Activated CD8-positive, alpha-beta memory T cell treated with anti-CD3 and anti-CD28 coated beads for 1 hour (primary cell): ENCODE data around the gene OIT3.
"Not testable (repeated sequence)": the region's sequence is repeated elsewhere in the genome, so short reads cannot be mapped to it uniquely, and the experiment has no call there.

Source experiments
- DNase-seq, 2 donors: peaks; one replicate each; pipeline ENCODE4 v3.0.0-alpha.2; 2020; ENCODE audit warnings: low read depth in 1 of 2; ENCODE audit errors: extremely low read depth in 1 of 2

Gene OIT3

DNA sequence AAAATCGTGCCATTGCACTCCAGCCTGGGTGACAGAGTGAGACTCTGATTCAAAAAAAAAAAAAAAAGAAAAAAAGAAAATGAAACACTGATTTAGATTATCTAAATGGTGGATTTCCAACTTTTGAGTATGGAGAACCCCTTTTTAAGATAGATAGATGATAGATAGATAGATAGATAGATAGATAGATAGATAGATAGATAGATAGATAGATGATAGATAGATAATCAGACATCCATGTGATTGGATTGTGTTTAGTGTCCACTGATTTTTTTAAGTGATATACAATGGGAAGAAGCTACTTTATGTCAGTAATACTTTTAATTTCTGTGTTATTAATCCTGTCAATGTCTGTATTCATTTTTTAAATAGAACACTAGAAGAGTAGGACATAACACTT, 6.0 kb downstream of the OIT3 start:
- no peak for DNase-seq

DNA sequence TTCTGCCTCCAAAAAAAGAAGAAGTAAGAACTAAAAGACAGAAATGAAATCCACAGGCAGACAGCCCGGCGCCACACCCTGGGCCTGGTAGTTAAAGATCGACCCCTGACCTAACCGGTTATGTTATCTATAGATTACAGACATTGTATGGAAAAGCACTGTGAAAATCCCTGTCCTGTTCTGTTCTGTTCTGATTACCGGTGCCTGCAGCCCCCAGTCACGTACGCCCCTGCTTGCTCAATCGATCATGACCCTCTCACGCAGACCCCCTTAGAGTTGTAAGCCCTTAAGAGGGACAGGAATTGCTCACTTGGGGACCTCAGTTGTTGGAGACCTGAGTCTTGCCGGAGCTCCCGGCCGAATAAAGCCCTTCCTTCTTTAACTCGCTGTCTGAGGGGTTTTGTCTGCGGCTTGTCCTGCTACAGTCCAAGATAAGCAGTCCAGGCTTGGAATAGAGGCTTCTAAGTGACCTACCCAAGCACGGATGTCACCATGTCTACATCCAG, 10.5 kb downstream of the OIT3 start:
- not testable (repeated sequence) for DNase-seq

DNA sequence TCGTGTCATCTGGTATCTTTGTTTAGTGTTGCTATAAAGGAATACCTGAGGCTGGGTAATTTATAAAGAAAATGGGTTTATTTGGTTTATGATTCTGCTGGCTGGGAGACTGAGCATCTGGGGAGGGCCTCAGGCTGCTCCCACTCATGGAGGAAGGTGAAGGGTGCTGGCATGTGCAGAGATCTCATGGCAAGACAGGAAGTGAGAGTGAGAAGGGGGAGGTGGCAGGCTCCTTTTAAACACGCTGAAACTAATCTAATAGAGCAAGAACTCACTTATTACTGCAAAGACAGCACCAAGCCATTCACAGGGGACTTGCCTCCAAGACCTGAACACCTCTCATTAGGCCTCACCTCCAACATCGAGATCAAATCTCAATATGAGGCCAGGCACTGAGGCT, 11.3 kb downstream of the OIT3 start:
- DNase-seq, result no peak

DNA sequence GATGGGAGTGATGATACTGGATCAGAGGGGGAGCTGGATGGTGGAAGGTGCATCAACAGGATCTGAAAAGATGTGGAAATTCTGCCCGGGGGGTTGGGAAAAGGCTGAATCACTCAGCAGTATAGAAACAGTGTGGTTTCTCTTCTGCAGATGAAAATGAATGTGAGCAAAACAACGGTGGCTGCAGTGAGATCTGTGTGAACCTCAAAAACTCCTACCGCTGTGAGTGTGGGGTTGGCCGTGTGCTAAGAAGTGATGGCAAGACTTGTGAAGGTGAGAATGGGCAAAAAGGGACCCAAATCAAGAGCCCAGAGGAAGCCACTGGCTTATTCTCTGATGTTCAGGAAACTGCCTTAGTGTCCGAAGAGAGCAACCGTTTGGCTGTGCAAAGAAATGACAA, 12.9 kb downstream of the OIT3 start:
- no peak for DNase-seq

DNA sequence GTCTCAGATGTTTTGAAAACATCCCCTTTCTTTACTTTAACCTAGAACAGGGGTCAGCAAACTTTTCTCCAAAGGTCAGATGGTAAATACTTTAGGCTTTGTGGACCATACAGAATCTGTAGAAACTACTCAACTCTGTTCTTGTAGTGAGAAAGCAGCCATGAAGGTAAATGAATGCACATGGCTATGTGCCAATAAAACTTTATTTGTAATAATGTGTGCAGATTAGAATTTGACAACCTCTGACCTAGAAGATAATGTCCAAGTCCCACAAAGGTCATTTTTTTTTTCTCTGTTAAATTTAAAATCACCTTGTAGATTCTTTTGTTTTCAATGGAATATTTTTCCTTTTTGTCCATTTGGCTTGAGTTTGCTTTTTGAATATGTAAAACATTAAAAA, 17.2 kb downstream of the OIT3 start:
- no peak for DNase-seq

DNA sequence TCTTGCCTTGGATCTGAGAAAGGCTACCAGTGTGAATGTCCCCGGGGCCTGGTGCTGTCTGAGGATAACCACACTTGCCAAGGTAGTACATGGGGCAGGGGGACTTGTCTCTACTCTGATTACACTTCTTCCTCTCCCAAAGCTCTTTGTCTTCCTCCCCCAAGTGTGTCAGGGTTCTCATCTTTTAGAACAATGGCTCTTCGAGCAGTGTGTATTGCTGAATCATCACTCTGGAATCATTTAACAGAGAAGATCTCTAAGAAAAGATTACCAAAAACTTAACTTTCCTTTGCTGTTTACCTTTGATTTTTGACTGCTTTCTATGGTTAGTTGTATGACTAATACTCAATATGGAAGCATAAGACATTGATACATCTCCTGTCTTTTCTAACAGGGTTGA, 18.2 kb downstream of the OIT3 start:
- no peak for DNase-seq

DNA sequence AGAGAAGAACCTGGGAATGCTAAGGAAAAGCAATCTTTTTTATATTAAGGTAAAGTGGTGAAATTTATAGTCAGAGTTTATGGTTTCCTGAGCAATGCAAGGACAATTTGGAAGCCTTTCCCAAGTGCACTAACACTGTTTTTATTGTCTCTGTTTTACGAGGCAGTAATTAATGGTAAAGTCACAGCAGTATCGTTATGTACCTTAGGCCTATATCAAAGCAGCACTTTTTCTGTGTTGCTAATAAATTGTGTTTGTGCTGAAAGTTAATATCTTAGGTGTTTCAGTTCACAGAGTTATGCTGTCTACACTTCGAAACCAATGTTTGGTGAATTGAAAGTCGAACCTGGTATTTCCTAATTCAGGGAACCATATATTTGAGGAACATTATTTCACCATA, 19.2 kb downstream of the OIT3 start:
- no peak for DNase-seq

DNA sequence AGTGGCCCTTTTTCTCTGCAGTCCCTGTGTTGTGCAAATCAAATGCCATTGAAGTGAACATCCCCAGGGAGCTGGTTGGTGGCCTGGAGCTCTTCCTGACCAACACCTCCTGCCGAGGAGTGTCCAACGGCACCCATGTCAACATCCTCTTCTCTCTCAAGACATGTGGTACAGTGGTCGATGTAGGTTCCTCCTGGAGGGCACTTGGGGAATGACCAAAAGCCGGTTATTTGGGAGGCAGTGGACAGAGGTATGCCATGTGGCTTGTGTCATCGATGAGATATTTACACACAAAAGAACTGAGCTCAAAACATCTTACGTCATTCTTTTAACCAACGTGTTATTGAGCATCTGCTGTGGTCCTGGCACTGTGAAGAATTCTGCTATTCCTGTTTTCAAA, 19.7 kb downstream of the OIT3 start:
- DNase-seq, result no peak

DNA sequence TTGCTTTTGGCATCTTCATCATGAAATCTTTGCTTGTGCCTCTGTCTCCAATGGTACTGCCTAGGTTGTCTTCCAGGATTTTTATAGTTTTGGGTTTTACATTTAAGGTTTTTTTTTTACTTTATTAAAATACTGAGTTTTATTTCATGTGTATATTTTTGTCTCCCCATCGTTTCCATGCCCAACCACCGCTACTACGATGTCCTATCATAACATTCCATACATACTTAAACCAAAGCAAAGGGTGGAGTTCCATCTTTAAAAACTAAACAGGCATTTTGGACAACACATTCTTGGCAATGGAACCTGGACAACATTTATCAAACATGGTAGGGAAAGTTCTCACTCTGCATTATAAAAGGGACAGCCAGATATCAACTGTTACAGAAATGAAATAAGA, 23.7 kb downstream of the OIT3 start:
- not testable (repeated sequence) for DNase-seq

DNA sequence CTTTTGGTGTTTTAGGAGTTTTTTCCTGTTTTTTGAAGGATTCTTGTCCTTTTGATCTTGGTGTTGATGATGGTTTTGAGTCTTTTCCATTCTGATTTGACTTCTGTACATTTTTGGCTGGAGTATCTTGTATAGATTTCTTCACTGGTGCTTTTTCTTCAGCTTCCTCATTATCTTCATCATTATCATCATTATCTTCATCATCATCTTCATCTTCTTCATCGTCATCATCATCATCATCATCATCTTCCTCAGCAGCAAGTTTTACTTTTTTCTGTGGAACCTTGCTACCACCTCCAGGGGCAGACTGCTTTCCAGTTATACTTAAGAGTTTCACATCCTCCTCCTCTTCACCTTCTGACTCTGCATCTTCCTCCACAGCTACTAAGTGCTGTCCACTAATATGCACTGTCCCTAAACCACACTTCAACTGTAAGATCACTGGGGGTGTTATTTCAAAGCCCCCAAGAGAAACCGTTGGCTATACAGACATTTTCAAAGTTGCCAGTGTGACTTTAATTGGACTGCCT, 24.3 kb downstream of the OIT3 start:
- not testable (repeated sequence) for DNase-seq

DNA sequence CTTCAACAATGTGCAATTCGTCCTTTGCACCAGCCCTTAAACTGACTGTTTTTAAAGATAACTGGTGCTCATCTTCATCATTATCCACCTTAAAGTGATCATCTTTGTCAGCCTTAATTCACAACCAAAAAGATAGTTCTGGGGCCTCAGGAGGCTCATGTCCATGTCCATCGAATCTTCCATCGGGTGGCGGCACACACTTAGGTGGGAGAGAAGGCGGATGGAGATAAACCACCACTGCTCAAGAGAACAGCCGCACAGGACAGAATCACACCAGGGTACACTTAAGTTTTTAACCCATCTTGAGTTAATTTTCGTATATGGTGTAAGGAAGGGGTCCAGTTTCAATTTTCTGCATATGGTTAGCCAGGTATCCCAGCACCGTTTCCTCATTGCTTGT, 24.8 kb downstream of the OIT3 start:
- no peak for DNase-seq

DNA sequence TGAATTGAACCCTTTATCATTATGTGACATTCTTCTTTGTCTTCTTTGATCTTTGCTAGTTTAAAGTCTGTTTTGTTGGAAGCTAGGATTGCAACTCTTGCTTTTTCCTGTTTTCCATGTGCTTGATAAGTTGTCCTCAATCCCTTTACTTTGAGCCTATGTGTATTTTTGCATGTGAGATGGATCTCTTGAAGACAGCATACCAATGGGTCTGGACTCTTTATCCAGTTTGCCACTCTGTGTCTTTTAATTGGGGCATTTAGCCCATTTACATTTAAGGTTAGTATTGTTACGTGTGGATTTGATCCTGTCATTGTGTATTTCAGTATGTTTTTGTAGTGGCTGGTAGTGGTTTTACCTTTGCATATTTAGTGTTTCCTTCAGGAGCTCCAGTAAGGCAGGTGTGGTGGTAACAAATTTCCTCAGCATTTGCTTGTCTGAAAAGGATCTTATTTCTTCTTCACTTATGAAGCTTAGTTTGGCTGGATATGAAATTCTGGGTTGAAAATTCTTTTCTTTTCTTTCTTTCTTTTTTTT, 27.7 kb downstream of the OIT3 start:
- not testable (repeated sequence) for DNase-seq

DNA sequence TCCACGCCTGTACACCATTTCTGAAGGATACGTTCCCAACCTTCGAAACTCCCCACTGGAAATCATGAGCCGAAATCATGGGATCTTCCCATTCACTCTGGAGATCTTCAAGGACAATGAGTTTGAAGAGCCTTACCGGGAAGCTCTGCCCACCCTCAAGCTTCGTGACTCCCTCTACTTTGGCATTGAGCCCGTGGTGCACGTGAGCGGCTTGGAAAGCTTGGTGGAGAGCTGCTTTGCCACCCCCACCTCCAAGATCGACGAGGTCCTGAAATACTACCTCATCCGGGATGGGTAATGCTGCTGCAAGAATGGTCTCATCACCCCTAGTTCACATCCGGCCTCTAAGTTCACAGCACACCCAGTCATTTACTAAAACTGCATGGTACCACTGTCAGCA, 30.8 kb downstream of the OIT3 start:
- no peak for DNase-seq

DNA sequence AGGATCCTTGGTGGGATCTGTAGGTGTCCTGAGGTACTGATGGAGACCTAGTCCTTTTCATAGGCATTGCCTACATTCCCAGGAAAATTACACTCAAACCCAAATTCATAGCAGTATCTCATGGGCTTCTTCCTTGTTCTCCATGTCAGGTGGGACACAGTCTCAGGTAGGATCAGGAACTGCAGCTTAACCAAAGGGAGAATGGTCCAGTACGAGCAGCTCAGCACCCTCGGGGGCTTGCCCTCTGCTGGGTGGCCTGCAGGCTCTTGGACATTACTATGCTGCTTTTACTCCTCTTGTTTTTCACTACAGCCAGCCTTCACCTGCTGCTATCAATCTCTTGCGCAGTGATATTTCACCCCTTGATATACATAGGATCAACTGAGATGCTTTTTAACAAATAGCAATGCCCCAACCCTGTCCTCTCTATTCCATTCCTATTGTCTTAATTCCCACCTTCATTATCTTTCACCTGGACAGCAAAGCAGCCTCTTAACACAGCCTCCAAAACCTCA, 32.5 kb downstream of the OIT3 start:
- no peak for DNase-seq

DNA sequence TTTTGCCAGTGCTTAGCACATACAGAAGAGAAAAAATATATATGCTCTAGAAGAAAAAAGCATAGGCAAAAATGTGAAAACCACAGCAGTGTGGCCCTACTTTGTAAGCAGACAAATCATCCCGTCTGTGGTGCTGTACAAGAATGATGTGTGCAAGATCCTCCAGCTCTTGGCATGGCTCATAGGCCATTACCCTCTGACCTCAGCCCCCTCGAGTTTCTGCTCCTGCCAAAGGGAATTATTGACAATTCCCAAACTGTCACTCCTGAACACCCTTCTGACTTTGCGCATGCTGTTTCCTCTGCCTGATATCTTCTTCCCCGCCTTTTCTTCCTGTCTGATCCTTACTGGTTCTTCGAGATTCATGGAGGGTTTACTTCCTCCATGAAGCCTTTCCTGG, 33.9 kb downstream of the OIT3 start:
- no peak for DNase-seq

DNA sequence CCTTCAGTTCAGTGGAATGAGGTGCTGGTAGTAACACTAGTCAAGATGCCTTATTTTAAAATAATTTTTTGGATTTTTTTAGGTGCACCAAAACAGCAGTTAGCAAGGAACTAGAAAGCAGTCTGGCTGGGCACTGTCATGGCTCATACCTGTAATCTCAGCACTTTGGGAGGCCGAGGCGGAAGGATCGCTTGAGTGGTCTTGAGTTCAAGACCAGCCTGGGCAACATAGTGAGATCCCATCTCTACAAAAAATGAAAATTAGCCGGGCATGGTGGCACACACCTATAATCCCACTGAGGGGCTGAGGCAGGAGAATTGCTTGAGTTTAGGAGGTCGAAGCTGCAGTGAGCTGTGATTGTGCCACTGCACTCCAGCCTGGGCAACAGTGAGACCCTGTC, 35.3 kb downstream of the OIT3 start:
- DNase-seq, result no peak

DNA sequence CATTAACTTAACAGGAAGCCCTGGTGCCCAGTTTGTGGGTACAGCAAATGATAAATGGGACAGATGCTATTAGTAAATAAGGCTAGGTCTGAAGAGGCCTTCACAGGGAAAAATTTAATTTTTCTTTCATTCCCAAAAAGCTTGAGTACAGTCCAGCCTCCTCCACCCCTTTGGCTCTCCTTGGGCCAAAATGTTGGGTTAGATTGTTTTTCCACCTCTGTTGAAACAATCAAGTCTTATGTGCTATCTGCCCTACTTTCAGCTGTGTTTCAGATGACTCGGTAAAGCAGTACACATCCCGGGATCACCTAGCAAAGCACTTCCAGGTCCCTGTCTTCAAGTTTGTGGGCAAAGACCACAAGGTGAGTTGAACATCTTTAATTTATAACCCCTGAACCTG, 36.7 kb downstream of the OIT3 start:
- DNase-seq, result no peak

DNA sequence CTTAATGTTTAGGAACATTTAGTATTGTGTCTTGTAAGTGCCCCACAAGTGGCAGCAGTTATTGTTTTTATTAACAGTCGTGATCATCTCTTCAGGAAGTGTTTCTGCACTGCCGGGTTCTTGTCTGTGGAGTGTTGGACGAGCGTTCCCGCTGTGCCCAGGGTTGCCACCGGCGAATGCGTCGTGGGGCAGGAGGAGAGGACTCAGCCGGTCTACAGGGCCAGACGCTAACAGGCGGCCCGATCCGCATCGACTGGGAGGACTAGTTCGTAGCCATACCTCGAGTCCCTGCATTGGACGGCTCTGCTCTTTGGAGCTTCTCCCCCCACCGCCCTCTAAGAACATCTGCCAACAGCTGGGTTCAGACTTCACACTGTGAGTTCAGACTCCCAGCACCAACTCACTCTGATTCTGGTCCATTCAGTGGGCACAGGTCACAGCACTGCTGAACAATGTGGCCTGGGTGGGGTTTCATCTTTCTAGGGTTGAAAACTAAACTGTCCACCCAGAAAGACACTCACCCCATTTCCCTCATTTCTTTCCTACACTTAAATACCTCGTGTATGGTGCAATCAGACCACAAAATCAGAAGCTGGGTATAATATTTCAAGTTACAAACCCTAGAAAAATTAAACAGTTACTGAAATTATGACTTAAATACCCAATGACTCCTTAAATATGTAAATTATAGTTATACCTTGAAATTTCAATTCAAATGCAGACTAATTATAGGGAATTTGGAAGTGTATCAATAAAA, 38.9 kb downstream of the OIT3 start:
- DNase-seq, result no peak

DNA sequence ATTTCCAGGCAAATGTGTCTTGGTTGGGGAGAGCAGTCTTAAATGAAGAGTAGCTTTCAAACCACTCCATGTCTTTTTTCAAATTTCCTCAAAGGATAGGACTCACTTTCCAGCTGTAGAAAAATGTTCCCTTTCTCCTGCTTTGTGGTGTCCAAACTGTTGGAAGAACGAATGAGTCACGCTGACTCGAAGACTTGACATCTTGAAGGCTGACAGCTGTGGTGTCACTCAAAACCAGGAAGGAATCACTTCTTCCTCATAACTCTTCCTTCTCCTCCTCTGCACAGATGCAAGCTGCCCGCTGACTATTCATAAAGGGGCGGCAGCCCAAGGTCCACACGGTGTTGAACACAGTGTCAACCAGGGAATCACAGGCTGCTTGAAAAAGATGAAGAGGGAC, 41.8 kb downstream of the OIT3 start:
- no peak for DNase-seq

DNA sequence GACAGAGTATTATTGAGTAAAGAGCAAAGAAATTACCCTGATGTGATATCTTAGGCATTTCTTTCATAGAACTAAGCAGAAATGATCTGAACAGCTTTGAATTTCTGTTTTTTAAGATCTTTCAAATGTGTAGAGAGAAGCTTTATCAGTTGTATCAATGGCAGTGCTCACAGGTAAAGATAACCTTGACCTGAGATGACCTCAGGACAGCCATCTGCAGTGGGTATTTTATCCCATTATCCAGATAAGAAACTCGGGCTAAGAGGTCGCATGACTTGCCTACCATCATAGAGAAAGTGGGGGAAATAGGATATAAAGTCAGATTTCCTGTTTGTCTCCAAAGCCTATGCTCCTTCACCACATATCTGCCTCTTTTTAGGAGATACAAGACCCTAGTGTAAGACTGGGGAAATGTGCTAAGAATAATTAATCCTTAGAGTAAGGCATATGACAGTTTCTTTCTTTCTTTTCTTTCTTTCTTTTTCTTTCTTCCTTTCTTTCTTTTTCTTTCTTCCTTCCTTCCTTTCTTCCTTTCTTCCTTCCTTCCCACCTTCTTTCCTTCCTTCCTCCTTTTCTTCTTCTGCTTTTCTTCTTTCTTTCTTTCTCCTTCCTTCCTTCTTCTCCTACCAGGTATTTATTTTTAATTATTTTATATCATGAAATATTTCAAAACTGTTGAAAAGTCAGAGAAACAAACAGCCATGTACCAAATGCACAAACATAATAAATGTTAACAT, 50.1 kb downstream of the OIT3 start:
- no peak for DNase-seq

DNA sequence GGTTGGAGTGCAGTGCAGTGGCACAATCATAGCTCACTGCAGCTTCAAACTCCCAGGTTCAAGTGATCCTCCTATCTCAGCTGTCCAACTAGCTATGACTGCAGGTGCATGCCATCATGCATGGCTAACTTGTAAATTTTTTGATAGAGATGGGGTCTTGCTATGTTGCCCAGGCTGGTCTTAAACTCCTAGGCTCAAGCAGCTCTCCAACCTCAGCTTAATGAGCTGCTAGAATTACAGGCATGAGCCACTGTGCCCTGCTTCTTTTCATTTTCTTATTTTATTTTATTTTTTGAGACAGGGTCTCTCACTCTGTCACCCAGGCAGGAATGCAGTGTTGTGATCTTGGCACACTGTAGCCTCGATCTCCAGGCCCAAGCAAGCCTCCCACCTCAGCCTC, 53.4 kb downstream of the OIT3 start:
- no peak for DNase-seq

DNA sequence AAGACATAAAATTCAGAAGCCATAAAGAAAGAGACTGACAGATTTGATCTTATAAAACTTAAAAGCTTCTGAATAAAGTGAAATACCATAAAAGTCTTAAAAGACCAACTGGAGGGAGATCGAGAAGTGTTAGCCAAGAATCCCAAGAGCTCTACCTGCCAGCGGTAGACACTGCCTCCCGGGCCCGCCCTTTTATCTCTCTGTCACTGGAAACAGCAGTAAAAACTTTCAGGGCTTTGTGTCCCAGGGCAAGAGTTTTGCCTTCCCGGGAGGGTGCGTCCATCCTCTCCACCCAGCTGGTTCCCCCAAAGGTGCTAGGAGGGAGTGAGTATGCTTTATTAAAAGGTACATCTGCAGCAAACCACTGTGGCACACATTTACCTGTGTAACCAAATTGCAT, 55.2 kb downstream of the OIT3 start:
- no peak for DNase-seq
